Measurements from ENCODE around the gene UBE3B. TPM values are rescaled to one million over a fixed set of nuclear protein-coding genes. Genes with fewer than 3 reads are reported as not detected.

Gene UBE3B
- total RNA-seq, 1 donor from 2014 or later = 28.2 TPM

- no peak for DNase-seq
These were observed 20.2 kb downstream of the UBE3B start for GRCh38 chr12:109497675-109498074.

DNA sequence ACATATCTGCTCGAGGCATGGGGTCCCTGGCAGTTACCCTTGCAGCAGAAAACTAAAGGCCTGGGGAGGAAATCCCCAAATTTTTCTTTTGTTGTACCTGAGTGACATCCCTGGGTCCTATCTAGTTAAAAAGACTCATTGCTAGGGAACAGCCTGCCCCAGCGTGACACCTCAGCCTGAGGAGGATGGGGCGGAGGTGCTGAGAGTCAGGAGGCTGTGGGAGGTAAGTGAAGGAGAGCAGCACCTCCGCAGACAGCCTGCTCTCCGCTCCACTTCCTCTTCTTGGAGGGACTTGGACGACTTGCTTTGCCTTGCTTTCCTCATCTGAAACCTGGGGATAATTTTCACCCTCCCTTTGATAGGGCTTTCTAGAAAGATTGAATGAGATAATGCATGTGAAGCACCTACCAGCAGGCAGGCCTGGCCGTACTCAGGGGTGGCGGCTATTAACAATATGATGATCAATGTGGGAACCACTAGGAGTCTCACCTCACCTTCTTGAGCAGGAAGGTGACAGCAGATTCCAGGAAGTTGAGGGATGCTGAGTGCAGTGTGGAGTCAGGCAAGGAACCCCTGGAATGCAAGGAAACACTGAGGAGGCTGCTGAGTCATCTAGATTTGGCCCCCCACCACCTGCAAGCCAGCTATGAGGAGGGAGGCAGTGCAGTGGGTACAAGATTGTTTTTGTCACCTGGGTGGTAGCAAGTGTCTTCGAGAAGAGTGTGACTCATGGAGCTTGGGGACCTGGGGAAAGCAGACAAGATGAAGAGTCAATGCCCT lies 23.2 kb downstream of the UBE3B start:
- DNase-seq = no peak

- no peak for DNase-seq
These were observed 23.9 kb downstream of the UBE3B start for GRCh38 chr12:109501299-109501698.

- no peak for DNase-seq
These were observed 24.9 kb downstream of the UBE3B start for GRCh38 chr12:109502332-109502731.

GRCh38 chr12:109503611-109504010 lies 26.2 kb downstream of the UBE3B start:
- DNase-seq = no peak

DNA sequence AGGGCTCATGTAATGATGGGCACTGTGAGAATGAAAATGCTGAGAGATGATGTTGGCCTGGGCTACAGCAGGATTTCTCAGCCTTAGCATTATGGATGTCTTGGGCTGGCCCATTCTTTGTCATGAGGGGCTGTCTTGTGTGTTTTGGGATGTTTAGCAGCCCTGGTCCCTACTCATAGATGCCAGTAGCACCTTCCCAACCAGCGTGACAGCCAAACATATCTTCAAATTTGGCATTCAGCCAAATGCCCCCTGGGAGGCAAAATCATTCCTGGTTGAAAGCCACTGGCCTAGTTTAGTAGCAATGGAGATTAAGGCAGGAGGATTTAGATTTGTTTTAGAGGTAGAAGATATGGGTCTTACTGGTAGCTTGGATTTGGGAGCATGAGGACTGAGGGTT lies 26.6 kb downstream of the UBE3B start:
- no peak for DNase-seq

DNA sequence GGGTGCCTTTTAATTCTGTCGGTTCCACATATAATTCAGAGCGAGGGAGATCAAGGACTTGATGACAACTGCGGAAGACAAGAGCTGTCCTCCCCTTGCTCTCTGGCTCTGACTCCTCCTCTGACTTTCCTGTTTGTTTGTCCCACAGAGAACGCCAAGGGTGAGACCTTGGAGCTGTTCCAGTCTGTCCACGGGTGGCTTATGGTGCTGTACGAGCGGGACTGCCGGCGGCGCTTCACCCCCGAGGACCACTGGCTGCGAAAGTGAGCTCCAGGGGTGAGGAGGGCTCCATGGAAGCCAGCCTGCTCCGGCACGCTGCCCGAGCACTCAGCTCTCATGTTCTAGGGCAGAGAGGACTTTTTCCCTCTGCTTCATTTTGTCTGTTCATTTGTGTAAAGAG lies 32.8 kb downstream of the UBE3B start:
- no peak for DNase-seq

- no peak for DNase-seq
These were observed 35.2 kb downstream of the UBE3B start for GRCh38 chr12:109512608-109513007.

DNA sequence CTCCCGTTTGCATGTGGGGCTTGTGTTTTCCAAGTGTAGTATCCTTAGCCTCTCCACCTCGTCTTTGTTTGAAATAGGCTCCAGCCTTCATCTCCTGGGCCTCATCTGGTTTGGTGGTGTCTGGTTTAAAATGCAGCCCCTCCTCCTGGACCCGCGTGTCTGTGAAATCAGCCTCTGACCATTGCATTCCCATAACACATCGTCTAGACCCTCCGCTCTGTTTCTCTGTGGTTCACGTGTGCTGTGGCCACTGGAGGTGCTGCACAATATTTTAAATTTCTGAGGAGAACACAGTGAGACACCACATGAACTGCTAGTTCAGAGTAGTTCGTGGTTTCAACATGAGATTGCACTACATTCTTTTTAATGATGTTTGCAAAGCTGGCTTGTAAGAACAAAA lies 35.6 kb downstream of the UBE3B start:
- no peak for DNase-seq

GRCh38 chr12:109513977-109514376 lies 36.5 kb downstream of the UBE3B start:
- no peak for DNase-seq

DNA sequence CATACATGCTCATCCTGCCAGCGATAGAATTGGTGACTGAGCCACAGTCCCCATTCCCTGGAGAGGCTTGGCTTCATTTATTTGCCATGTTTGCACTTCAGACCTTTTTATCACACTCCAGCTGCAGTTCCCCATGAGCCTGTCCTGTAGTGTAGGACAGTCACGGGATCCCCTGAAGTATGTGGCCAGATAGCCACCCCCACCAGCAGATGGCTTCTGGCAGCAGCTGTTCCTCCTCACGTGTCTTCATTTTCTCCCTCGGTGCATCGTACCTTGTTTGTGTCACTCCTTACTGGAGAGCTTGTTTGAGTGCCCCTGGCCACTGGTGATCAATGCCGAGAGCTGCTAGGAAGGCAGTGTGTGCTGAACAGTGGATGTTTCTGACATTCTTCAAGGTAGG lies 40.2 kb downstream of the UBE3B start:
- no peak for DNase-seq

DNA sequence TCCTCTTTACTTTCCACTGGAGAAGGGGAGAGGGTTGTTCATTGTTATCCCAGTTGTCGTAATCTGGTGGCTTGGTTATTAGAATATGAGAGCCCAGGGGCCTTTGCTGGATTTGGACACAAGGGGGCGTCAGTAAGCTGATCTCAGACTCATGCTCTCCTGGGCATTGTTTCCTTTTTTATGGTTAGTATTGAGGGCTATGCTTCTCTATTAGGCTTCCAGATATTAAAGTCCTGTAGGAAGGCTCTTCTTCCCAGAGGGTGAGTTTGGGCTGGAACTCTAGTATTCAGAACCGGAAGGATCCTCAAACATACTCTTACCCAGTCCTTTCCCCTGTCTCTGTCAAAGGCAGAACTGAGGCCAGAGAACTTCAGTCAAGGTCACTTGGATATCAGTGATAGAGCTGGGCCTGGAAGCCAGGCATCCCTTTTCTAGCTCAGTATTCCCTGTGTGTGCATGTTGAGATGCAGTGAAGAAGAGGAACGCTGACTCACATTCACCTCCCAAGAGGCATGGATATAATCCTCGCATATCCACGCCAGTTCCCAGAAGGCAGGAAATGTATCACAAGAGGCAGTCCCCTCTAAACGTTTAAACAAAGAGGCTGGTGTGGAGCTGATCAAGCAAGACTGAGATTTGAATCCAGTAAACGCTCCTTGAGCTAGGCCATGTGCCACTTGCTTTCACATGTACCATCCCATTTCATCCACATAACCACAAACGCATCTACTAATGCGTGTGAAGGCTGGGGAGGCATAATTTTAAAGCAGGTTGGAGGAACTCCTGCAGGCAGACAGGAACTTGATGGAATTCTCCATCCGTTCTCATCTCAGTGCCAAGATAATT lies 41.6 kb downstream of the UBE3B start:
- no peak for DNase-seq

- DNase-seq = no peak
These were observed 42.4 kb downstream of the UBE3B start for GRCh38 chr12:109519787-109520186.

DNA sequence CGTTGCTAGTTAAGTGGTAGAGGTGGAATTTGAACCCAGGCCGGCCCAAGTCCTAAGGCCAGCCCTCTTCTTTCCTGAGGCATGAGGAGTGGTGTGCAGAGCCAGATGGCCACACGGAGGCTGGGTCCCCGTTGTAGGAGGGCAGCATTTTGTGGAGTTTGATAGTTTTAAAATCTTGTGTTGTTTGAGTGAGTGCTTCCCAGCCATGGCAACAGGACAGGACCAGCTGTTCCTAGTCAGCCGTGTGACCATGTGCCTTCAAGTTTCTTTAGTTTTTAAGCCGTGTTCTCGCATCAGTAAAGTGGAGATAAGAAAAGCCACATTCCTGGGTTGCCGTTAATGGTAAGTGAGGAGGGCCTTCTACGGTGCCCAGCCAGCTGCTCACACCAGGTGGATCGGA lies 44.4 kb downstream of the UBE3B start:
- DNase-seq = no peak

DNA sequence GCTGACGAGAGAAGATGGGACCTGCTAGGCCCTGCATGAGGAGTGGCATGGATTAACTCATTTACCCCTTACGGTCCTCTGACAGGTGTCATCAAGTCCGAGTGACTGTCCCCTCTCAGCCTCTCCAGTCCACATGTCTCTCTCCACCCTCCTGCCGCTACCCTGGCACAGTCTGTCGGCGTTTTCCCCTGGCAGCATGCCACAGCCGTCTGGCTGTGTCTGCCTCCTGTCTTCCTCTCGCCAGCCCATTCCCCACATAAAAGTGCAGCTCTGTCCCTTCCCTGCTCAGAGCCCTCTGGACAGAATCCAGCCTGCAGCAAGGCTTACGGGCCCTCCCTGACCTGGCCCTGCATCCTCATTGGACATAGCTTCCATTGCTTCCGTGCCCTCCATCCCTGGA lies 45.6 kb downstream of the UBE3B start:
- no peak for DNase-seq

- no peak for DNase-seq
These were observed 46.1 kb downstream of the UBE3B start for GRCh38 chr12:109523504-109523903.

- no peak for DNase-seq
These were observed 47.2 kb downstream of the UBE3B start for GRCh38 chr12:109524466-109525278.

- no peak for DNase-seq
These were observed 47.8 kb downstream of the UBE3B start for GRCh38 chr12:109525279-109525585.

GRCh38 chr12:109527489-109528123 lies 50.2 kb downstream of the UBE3B start:
- DNase-seq = no peak

DNA sequence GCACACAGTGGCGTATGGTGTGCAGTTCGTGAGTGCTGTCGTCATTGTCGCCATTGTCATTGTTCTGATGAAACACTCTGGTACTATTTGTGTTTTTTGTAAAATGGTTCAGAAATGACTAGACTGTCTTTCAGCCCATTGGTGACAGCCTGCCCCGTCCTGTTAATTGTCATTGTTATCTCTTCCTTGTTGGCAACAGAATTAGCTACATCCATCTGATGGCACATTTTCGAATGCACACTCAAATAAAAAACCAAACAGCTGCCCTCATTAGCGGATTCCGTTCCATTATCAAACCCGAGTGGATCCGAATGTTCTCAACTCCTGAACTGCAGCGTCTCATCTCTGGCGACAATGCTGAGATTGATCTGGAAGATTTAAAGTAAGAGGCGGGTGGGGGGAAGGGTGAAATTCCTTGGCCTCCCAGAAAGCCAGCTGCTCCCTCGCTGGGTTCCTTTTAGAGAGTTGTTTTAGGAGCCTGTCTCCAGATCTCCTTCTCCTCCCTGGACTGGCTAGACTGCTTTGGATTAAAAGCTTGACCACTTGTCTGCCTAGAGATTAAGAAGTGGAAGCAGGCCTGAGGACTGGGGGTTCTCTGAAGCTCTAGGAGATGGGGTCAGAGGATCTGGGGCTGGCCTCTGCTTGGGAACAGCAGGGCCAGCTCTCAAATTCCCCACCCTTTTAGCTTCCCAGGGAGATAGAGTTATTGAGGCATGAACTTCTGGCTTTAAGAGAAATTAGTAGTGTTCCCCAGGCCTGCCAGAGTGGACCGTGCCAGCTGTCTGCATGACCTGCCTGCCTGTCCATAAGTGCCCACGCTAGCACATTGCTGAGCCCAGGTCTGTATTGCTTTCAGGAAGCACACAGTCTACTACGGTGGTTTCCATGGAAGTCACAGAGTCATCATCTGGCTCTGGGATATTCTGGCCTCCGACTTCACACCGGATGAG lies 52.5 kb downstream of the UBE3B start:
- no peak for DNase-seq

- no peak for DNase-seq
These were observed 54.0 kb downstream of the UBE3B start for GRCh38 chr12:109531411-109531810.

Measured in skin of body (tissue), 2 donors.